IPS-18c (cell line): ENCODE measurements around the gene TAF8.

Source experiments
- H3K4me3 ChIP-seq: 2 replicates; pipeline ENCODE4 v1.7.0; 2013; ENCODE audit warnings: low read depth, mild to moderate bottlenecking, low read length, moderate library complexity; ENCODE audit not compliant: insufficient read depth
- H3K9me3 ChIP-seq: one replicate; pipeline ENCODE4 v1.6.1; 2013; ENCODE audit warnings: mild to moderate bottlenecking, low read length, moderate library complexity; ENCODE audit not compliant: control insufficient read depth, insufficient read depth

The TAF8 gene

GRCh38 chr6:42104804-42105125, 54.4 kb downstream of the TAF8 start:
- H3K9me3 ChIP-seq, result peaks cover 2% of the 10 kb centered on the region
- H3K4me3 ChIP-seq, result peak overlapping the region; percentile 57; the same call in 1 of the 2 replicates

GRCh38 chr6:42105156-42105648, 54.9 kb downstream of the TAF8 start:
- Histone ChIP-seq H3K9me3 (peaks cover 2% of the 10 kb centered on the region), H3K4me3 (no peak overlapping the region)

- Histone ChIP-seq H3K4me3 (no peak overlapping the region), H3K9me3 (peaks cover 2% of the 10 kb centered on the region)
Measured at GRCh38 chr6:42105709-42106108, 55.4 kb downstream of the TAF8 start.

- peaks cover 2% of the 10 kb centered on the region for H3K9me3 ChIP-seq
- no peak overlapping the region for H3K4me3 ChIP-seq
Measured at GRCh38 chr6:42106112-42107023, 56.0 kb downstream of the TAF8 start.

- Histone ChIP-seq H3K9me3 (peaks cover 2% of the 10 kb centered on the region), H3K4me3 (no peak overlapping the region)
Measured at GRCh38 chr6:42108071-42108470, 57.7 kb downstream of the TAF8 start.

- Histone ChIP-seq H3K4me3 (no peak overlapping the region), H3K9me3 (peaks cover 2% of the 10 kb centered on the region)
Measured at GRCh38 chr6:42110683-42111082, 60.4 kb downstream of the TAF8 start.

GRCh38 chr6:42112351-42112750, 62.0 kb downstream of the TAF8 start:
- no peaks in the 10 kb centered on the region for H3K9me3 ChIP-seq
- H3K4me3 ChIP-seq, result no peak overlapping the region

- H3K9me3 ChIP-seq, result no peaks in the 10 kb centered on the region
- no peak overlapping the region for H3K4me3 ChIP-seq
Measured at GRCh38 chr6:42113936-42114636, 63.8 kb downstream of the TAF8 start.

- H3K9me3 ChIP-seq, result no peaks in the 10 kb centered on the region
- H3K4me3 ChIP-seq, result no peak overlapping the region
Measured at GRCh38 chr6:42117843-42118161, 67.5 kb downstream of the TAF8 start.

- Histone ChIP-seq H3K4me3 (no peak overlapping the region), H3K9me3 (no peaks in the 10 kb centered on the region)
Measured at GRCh38 chr6:42118162-42119001, 68.1 kb downstream of the TAF8 start.

- Histone ChIP-seq H3K9me3 (no peaks in the 10 kb centered on the region), H3K4me3 (no peak overlapping the region)
Measured at GRCh38 chr6:42120895-42121865, 70.9 kb downstream of the TAF8 start.

GRCh38 chr6:42123379-42124103, 73.2 kb downstream of the TAF8 start:
- H3K9me3 ChIP-seq, result no peaks in the 10 kb centered on the region
- H3K4me3 ChIP-seq, result no peak overlapping the region

GRCh38 chr6:42124223-42124836, 74.0 kb downstream of the TAF8 start:
- H3K9me3 ChIP-seq, result no peaks in the 10 kb centered on the region
- H3K4me3 ChIP-seq, result no peak overlapping the region

- Histone ChIP-seq H3K9me3 (no peaks in the 10 kb centered on the region), H3K4me3 (no peak overlapping the region)
Measured at GRCh38 chr6:42125231-42125630, 74.9 kb downstream of the TAF8 start.

- no peaks in the 10 kb centered on the region for H3K9me3 ChIP-seq
Measured at GRCh38 chr6:42125663-42126062, 75.3 kb downstream of the TAF8 start.

More at GRCh38 chr6:42125663-42126062, 75.3 kb downstream of the TAF8 start:
- H3K4me3 ChIP-seq, result no peak overlapping the region
